Right renal pelvis (tissue), 4 donors: ENCODE results near the gene MSANTD2. TPM values are rescaled to one million over a fixed set of nuclear protein-coding genes. Genes with fewer than 3 reads are reported as not detected.

ENCODE experiments used
- polyA plus RNA-seq, 4 donors: library from polyadenylated mRNA; unstranded; fragments of 120-200 nt; gene quantifications; one replicate each; pipeline ENCODE4 v1.2.1, GENCODE V29; 2013; ENCODE audit not compliant: insufficient read length in 4 of 4

Gene MSANTD2
- polyA plus RNA-seq, 4 donors, result 25.4 to 39.9 (median 27.5) TPM

Other genes with a start within 250 kb of the MSANTD2 start
- under 1 TPM in 1 of 4 donors, not detected in 3; 0.04 TPM for gene OR8A1, start 230.4 kb downstream of the MSANTD2 start, polyA plus RNA-seq
- gene PANX3, start 189.0 kb downstream of the MSANTD2 start, polyA plus RNA-seq, result under 1 TPM in 1 of 4 donors, not detected in 3; 0.03 TPM
- 10 to 100 TPM; 26.1 to 31.5 (median 27.5) TPM for gene TBRG1, start 177.5 kb downstream of the MSANTD2 start, polyA plus RNA-seq
- gene SIAE, start 126.7 kb downstream of the MSANTD2 start, polyA plus RNA-seq, result 10 to 100 TPM; 32.1 to 36.4 (median 35.9) TPM
- gene SPA17, start 126.5 kb downstream of the MSANTD2 start, polyA plus RNA-seq, result 10 to 100 TPM; 19.4 to 22.7 (median 20.2) TPM
- gene NRGN, start 60.5 kb downstream of the MSANTD2 start, polyA plus RNA-seq, result 10 to 100 TPM; 15.7 to 29.3 (median 22.8) TPM
- 10 to 100 TPM in 2 of 4 donors, 1 to 10 TPM in 2; 5.2 to 17.1 (median 11.2) TPM for gene VSIG2, start 48.2 kb downstream of the MSANTD2 start, polyA plus RNA-seq
- gene ESAM, start 38.1 kb downstream of the MSANTD2 start, polyA plus RNA-seq, result 10 to 100 TPM; 74.9 to 87.0 (median 81.8) TPM
- 10 to 100 TPM; 22.7 to 29.2 (median 24.9) TPM for gene ROBO3, start 65.0 kb upstream of the MSANTD2 start, polyA plus RNA-seq
- 10 to 100 TPM; 18.3 to 23.1 (median 20.7) TPM for gene ROBO4, start 97.5 kb upstream of the MSANTD2 start, polyA plus RNA-seq
- 1 to 10 TPM; 1.1 to 1.3 (median 1.3) TPM for gene HEPN1, start 118.8 kb upstream of the MSANTD2 start, polyA plus RNA-seq
- 1 to 10 TPM; 1.9 to 3.2 (median 2.1) TPM for gene HEPACAM, start 135.6 kb upstream of the MSANTD2 start, polyA plus RNA-seq
- gene CCDC15, start 153.8 kb upstream of the MSANTD2 start, polyA plus RNA-seq, result 1 to 10 TPM; 3.3 to 4.0 (median 3.7) TPM